K562 (cell line): ENCODE data around the gene COQ9. TPM values are rescaled to one million over a fixed set of nuclear protein-coding genes. Genes with fewer than 3 reads are reported as not detected.

Source experiments
- BACH1 ChIP-seq: fragments of 200-800 bp; sonication (Bioruptor generic); IDR thresholded peaks from 2 replicates; pipeline ENCODE4 v1.6.1; 2016; ENCODE audit warnings: missing genetic modification characterization, missing compliant biosample characterization
- CBFB ChIP-seq: sonication (generic); formaldehyde crosslinking; IDR thresholded peaks from 2 replicates; pipeline ENCODE4 v1.4.0; 2020; ENCODE audit warnings: mild to moderate bottlenecking, missing genetic modification reagents
- CHD2 ChIP-seq: IDR thresholded peaks from 2 replicates; pipeline ENCODE4 v1.6.1; 2011; ENCODE audit warnings: low read depth, low read length
- CTBP1 ChIP-seq: fragments of 450-650 bp; IDR thresholded peaks from 2 replicates; pipeline ENCODE4 v1.6.1; 2016; ENCODE audit warnings: borderline replicate concordance
- E2F3 ChIP-seq: fragments of 250-450 bp; sonication (Bioruptor Pico); IDR thresholded peaks from 2 replicates; pipeline ENCODE4 v1.4.0; 2020; ENCODE audit warnings: mild to moderate bottlenecking
- FUS ChIP-seq: fragments of 200-400 bp; formaldehyde crosslinking; optimal IDR thresholded peaks from 2 replicates; pipeline ENCODE3; 2017; ENCODE audit warnings: low read depth, low read length
- HEY1 ChIP-seq: fragments of 250-450 bp; sonication (Bioruptor Pico); IDR thresholded peaks from 2 replicates; pipeline ENCODE4 v1.5.0; 2020; ENCODE audit warnings: mild to moderate bottlenecking, moderate library complexity, borderline replicate concordance
- HMBOX1 ChIP-seq: sonication (generic); IDR thresholded peaks from 2 replicates; pipeline ENCODE4 v1.6.1; 2016
- HMG20A ChIP-seq: fragments of 450-650 bp; formaldehyde crosslinking; conservative IDR thresholded peaks from 2 replicates; pipeline ENCODE4 v1.4.0; 2020; ENCODE audit warnings: mild to moderate bottlenecking, mixed read lengths
- JUNB ChIP-seq: fragments of 450-650 bp; formaldehyde crosslinking; conservative IDR thresholded peaks from 2 replicates; pipeline ENCODE4 v1.4.0; 2020; ENCODE audit warnings: mild to moderate bottlenecking
- JUND ChIP-seq, 2 experiments: IDR thresholded peaks; 2 replicates in 1 of 2; 3 replicates in 1 of 2; pipeline ENCODE4 v1.6.1; 2011; ENCODE audit warnings: borderline replicate concordance in 2 of 2, low read depth in 2 of 2, low read length in 2 of 2, improper control_type of control experiment in 1 of 2, missing biosample characterization in 1 of 2, missing genetic modification characterization in 1 of 2, missing genetic modification reagents in 1 of 2
- PCBP1 ChIP-seq: fragments of 200-400 bp; formaldehyde crosslinking; IDR thresholded peaks from 2 replicates; pipeline ENCODE4 v1.6.1; 2018; ENCODE audit warnings: mild to moderate bottlenecking, low read depth, low read length; ENCODE audit not compliant: poor library complexity, severe bottlenecking
- POLR3A ChIP-seq: IDR thresholded peaks from 2 replicates; pipeline ENCODE4 v1.6.1; 2011; ENCODE audit warnings: borderline replicate concordance, mild to moderate bottlenecking, moderate library complexity; ENCODE audit not compliant: insufficient read length, insufficient read depth; ENCODE audit errors: extremely low read depth
- PYGO2 ChIP-seq: fragments of 450-650 bp; IDR thresholded peaks from 2 replicates; pipeline ENCODE4 v1.6.1; 2016; ENCODE audit warnings: mild to moderate bottlenecking, missing genetic modification characterization, moderate library complexity, missing compliant biosample characterization
- TSC22D4 ChIP-seq: fragments of 450-650 bp; IDR thresholded peaks from 2 replicates; pipeline ENCODE4 v1.6.1; 2016; ENCODE audit warnings: missing genetic modification characterization, missing biosample characterization, control low read depth
- ZBTB11 ChIP-seq, 3 experiments: fragments of 200-800 bp in 1 of 3; fragments of 250-450 bp in 1 of 3; fragments of 450-650 bp in 1 of 3; sonication (Bioruptor Pico) in 1 of 3; sonication (Bioruptor generic) in 1 of 3; formaldehyde crosslinking in 1 of 3; IDR thresholded peaks; 2 replicates each; pipeline versions ENCODE4 v1.6.1 to v1.8.0; 2016 to 2022; ENCODE audit warnings: mild to moderate bottlenecking in 2 of 3, missing genetic modification characterization in 2 of 3, missing compliant biosample characterization in 1 of 3, moderate library complexity in 1 of 3
- ZBTB33 ChIP-seq: sonication (generic); formaldehyde crosslinking; IDR thresholded peaks from 2 replicates; pipeline ENCODE4 v1.8.1; 2023; ENCODE audit warnings: mild to moderate bottlenecking, missing genetic modification reagents
- ZNF24 ChIP-seq: fragments of 450-650 bp; IDR thresholded peaks from 2 replicates; pipeline ENCODE4 v1.6.1; 2016
- ZNF263 ChIP-seq: sonication (generic); formaldehyde crosslinking; IDR thresholded peaks from 2 replicates; pipeline ENCODE4 v1.8.0; 2022; ENCODE audit warnings: mild to moderate bottlenecking, missing genetic modification reagents, borderline replicate concordance
- ZNF444 ChIP-seq: fragments of 250-450 bp; sonication (Bioruptor Pico); IDR thresholded peaks from 2 replicates; pipeline ENCODE4 v1.4.0; 2020; ENCODE audit warnings: mild to moderate bottlenecking, moderate library complexity
- ZNF589 ChIP-seq: fragments of 200-800 bp; sonication (Bioruptor generic); IDR thresholded peaks from 2 replicates; pipeline ENCODE4 v1.6.1; 2016; ENCODE audit warnings: low read depth, missing genetic modification characterization, missing compliant biosample characterization
- polyA plus RNA-seq, 8 experiments: library from polyadenylated mRNA; depleted of rRNA in 4 of 8; stranded (reverse) in 5 of 8; unstranded in 3 of 8; fragments of >200 nt; fragmentation: Nextera tagmentation in 2 of 8; fragmentation: Illumina TruSeq in 1 of 8; extraction: Ambion mirVana in 2 of 8; extraction: Trizol in 1 of 8; gene quantifications; 2 replicates each; pipeline versions ENCODE4 v1.2.1 to v1.2.3, GENCODE V29; 2011 to 2014; ENCODE audit warnings: inconsistent platforms in 1 of 8, missing spikeins in 1 of 8
- total RNA-seq, 7 experiments: library from RNA; depleted of rRNA in 6 of 7; stranded (reverse); fragments of >200 nt in 6 of 7; fragmentation: Illumina TruSeq in 2 of 7; extraction: Trizol in 2 of 7; gene quantifications; 2 replicates each; pipeline versions ENCODE4 v1.2.1 to v1.2.3, GENCODE V29; 2011 to 2021; ENCODE audit warnings: low replicate concordance in 1 of 7

Gene COQ9
- total and polyA plus RNA-seq, 9 of the 15 experiments (the other 6 are each of a cell fraction or from before 2014, with no cell fraction given), result 35.0 to 139 (median 71.4) TPM

- TF ChIP-seq TSC22D4 (tag) (no peak), ZBTB33 (CRISPR knock-in tag) (no peak), PYGO2 (no peak), CBFB (CRISPR knock-in tag) (no peak), CTBP1 (peak; percentile 50; the same call in 1 of the 2 replicates), HMG20A (CRISPR knock-in tag) (no peak), POLR3A (no peak), JUNB (no peak), PCBP1 (peak; percentile 97), BACH1 (tag) (no peak), ZNF263 (CRISPR knock-in tag) (no peak; the same call in 1 of the 2 replicates), ZNF589 (CRISPR knock-in tag) (0 out of 2 replicates have a peak, but pooled peaks have one; percentile 32), FUS (peak; percentile 75), HMBOX1 (peak; percentile 60; the same call in 1 of the 2 replicates), ZNF444 (CRISPR knock-in tag) (no peak), HEY1 (CRISPR knock-in tag) (no peak), CHD2 (peak; percentile 99), ZNF24 (no peak), JUND (IDR thresholded peaks at IDR 0.05; ENCODE audit: borderline replicate concordance, low read depth, low read length) (0 out of 2 replicates have a peak, but pooled peaks have one; percentile 54), JUND (tag; IDR thresholded peaks at IDR 0.05; ENCODE audit: borderline replicate concordance, low read depth, low read length) (no peak; the same call in 2 of the 3 replicates), ZBTB11 (CRISPR knock-in tag; IDR thresholded peaks at IDR 0.05) (peak in 1 of 3 experiments; percentile 54; a peak in 1 of 6 replicates), E2F3 (CRISPR knock-in tag) (no peak)
Observed at GRCh38 chr16:57447186-57447962, at the start of gene COQ9, which contains the start of gene CIAPIN1 (continued).
